GM10847 (cell line): Measurements from ENCODE around the gene LHX4.

Experiments
- POLR2A ChIP-seq: IDR thresholded peaks from 2 replicates; pipeline ENCODE4 v1.6.1; 2011; ENCODE audit not compliant: insufficient read length; ENCODE audit errors: extremely low read depth

LHX4 gene

DNA sequence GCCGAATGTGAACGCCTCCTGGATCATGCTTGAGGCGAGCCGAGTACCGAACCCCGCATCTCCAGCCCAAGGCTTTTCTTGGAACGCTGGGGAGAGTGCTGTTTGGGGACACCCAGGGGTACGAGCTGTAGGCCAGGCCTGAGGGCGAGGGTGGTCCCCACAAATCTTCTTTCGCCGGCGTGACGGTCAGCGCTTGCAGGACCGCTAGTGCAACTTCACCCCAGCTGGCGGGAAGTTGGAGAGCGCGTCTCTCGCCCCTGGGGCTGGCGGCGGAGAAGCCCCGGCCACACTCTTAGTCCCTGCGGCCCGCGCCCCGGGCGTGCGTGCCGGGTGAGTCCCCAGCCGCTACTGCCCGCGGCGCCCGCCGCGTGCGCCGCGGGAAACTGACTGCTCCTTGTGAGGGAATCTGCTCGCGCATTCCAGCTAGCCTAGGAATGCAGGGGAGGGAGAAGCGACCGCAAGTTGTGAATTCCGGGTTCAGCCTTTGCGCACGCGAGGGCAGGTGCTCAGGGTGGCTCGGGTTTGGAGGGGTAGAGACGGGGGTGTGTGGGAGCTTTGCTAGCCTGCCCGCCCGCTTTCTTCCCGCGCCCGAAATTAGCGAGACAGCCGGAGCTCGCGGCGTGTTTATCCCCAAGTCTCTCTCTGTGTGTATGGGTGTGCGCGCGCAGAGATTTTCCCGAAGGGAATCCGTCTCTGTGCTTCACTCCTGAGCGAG is 884 bp downstream of the LHX4 start:
- no peak for TF ChIP-seq POLR2A

DNA sequence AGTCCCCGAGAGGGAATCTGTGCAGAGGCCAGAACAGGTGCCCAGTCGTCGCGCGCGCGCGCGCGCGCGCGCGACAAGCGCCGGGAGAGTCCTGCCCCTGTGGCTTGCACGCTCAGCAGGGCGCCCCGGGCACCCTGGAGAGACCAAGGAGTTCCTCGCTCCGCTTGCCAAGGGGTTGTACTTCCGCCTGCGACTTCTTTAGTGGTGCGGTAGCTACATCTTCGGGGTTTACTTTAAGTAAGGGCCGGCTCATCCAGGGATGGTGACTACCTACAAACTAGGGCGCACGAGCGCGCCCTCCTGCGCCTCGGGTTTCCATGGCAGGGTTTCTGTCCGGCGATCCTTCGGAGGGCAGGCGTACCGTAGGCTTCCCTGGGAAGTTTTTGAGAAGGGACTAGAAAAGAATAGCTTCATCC is 1.4 kb downstream of the LHX4 start:
- no peak for TF ChIP-seq POLR2A

DNA sequence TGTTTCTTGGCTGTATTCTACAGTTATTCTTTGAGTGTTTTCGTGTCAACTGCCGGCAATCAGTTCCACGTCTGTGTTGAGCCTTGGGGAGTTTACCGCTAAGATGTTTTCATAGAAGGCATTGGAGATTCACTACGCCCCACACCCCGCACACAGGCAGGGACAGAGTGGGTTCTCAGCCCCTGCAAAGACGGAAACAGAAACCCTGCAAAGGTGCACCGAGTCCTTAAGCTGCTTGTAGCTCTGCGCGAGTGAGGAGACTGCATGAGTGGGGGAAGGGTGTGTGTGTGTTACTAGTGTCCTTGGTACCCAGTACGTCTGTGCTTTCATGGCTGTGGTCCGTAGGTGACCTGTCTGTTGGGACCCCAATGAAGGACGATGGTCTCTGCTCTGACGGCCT is 1.9 kb downstream of the LHX4 start:
- no peak for TF ChIP-seq POLR2A

DNA sequence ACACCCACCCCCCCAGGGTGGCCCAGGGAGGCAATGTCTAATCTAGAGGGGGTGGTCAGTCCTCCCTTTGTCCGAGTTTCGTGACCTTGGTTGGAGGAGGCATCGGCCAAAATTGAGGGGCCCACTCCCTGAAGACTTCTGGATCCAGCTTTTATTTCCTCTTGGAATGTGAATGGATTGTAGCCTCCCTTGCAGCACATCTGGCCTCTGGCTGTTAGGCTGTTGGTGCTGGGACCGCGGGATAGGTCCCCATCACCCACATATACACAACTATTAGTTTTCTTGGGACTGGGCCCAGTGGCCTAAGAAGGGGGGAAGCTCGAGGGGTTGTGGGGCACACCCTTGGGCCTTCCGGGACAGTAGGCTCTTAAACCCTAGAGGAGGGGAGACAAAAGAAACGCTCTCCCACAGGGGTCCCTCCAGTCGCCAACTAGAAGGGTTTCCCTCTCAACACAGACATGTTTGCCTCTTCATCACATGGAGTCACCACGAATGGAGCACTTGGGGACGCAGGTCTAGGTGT is 2.5 kb downstream of the LHX4 start:
- no peak for TF ChIP-seq POLR2A

DNA sequence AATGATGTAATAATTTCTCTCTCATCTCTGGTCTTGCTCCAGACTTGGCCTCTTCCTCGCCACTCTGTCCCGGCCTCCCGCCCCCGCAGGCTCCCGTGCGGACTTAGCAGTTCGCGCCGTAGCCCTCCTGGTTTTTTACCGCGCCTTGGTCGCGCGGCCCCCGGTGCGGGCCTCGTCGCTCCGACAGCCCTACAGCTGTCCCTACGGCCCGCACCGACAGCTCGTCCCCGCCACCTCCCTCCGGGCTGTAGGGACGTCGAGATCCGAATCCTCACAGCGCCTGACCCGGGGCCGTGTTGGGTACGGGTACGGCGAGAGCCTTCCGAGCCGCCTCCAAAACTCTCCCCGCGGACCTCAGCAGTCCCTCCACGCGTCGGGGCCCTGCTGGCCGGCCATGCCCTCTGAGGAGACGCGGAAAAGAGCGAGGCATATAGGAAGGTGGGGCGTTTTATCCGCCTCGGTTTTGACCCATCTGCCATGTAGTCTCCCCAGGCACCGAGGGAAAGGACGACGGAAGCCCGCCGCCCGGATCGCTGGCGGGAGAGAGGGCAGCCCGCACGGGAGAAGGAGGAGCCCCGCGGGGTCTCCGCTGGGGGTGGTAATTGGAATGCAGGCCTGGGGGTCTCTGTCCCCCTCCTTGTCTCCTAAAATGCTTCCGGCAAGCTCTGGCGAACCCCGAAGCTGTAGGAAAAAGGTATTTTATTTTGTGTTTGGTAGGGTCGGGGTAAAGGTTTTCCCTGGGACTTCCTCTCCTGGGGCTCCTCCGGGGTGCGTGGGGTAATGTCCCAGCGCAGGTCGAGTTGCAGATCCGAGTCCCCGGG is 3.3 kb downstream of the LHX4 start:
- no peak for TF ChIP-seq POLR2A

DNA sequence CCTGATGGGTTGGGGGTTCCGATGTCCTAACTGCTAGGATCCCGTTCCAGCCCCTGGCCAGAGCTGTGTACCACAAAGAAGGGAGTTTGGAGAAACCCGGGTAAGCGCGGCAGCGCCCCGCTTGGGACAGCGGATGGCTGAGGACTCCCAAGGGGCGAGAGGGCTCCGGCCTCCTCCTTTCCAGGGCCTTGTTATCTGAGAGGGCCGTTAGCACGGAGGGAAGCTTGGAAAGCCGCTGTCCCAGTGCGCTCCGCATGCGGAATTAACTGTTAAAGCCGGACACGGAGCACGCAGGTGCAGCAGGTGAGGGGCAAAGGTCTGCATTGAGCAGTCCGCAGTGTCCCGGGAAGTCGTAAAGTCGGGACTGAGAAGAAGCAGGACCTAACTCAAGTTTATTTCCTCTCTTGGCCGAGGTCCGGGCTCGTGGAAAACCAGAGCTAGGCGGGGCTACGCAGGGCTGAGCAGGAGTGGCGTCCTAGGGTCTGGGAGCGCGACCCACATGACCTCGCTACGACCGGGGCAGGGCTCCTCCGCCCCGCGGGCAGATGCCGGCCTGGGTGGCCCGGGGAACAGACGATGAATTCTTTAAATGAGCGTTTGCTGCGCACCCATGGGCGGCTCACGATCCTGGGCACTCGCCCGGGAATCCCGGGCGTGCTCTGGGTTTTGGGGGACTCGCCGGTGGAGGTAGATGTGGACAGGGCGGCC is 4.5 kb downstream of the LHX4 start:
- no peak for TF ChIP-seq POLR2A

DNA sequence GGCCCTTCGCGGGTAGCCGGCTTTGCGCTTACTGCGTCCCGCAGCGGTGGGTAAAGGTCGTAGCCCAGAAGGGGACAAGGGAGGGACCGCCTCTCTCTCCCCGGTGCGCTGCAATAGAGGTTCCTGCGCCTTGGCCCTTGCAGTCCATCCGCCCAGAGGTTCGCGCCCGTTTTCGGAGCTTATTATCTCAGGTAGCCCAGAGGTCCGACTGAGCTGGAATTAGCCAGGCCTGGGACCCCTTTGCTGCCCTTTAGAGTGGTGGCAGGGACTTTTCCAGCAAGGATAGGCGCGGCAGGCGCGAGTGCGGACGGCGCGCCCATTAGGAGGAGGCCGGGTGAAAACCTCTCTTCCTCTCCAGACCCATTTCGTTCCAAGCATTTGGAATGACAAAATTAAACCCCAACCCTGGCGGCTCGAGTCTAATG is 5.0 kb downstream of the LHX4 start:
- TF ChIP-seq POLR2A = no peak

DNA sequence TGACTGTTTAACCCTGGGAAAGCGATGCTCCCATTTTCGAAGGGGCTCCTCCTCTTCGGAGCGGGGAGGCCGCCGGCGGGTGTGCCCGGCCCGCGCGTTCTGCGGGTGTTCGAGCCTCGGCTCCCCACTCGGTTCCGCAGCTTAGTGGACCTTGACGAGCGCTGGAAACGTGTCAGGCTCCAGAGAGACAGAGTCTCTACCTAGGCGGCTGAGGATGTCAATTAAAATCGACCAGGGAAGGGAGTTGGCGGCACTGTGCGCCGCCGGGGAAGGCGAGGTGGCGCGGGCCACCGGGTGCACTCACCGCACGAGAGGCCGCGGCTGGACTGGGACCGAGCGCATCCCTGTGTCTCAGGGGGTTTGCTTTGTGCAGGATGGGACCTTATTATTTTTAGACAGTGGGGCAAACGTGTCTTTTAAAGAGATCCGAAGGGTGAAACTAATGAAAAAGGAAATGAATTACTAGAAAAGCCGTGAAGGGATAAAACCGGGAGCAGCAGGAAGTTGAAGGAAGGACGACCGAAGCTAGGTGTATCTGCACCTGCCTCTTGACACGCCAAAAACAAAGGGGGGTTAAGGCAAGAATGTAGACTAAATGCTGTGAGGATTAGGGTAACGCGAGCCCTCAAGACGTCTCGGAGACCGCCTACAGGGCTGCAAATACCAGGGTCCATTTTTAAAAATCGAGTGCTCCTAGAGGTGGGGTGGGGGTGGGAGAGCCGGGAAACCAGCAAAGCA is 5.6 kb downstream of the LHX4 start:
- TF ChIP-seq POLR2A = no peak

DNA sequence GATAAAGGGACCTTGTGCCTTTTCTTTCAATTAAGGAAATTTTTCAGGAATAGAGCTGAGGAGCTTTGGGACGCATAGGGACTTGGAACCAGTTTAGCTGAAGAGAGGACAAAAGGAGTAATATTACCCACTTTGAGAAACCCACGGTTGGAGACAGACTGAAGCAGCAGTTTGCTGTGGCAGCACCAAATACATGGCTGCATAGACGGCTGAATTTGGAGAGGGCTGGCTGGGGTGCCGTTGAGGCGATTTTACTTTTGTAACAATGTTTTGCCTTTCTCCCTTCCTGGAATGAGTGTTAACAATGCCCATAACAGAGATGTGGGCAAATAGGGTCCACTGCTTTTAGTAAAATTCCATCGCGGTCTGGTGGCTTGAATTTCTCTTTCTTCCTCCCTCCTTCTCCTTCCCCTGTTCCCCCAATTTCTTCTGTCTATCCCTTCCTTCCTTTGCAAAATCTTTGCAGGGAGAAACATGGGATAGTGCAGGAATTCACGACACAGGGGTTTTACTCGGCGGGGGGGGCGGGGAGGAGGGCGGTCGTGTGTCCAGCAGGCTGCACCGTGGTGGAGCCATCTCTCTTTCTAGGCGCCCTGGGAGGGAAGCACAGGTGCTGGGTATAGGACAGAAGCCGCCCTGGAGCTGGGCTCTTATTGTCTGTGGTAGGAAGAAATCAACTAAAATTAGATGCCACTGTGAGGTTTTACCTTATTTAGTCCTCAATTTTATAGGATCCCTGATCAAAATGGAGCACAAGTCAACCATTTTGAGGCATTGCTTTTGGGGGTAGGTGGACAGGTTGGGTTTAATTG is 6.8 kb downstream of the LHX4 start:
- no peak for TF ChIP-seq POLR2A

DNA sequence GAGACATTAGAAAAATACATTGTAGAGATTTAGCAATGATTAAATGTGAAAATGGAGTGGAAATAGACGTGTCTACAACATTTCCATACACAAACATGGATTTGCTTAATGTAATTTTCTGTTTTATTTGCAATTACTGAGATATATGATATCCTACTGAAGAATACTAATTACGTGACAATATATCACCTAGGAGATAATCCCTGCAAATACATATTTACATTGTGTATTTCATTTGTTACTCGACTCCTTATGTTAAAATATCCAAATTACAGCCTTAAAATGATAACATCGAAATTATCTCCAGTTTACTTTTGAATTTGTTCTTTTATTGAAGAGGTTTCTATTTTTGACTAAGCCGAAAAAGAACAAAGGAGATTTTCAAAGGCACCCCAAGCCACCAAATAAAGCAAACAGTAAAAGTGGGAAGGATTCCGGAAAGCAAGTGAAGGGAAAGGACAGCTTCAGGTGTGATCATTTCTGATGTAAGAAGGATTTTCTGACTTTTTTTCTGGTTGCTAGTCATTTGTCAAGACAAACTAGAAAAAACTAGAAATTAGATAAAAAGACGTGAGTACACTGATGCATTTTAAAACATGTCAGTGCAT is 7.9 kb downstream of the LHX4 start:
- TF ChIP-seq POLR2A = no peak

DNA sequence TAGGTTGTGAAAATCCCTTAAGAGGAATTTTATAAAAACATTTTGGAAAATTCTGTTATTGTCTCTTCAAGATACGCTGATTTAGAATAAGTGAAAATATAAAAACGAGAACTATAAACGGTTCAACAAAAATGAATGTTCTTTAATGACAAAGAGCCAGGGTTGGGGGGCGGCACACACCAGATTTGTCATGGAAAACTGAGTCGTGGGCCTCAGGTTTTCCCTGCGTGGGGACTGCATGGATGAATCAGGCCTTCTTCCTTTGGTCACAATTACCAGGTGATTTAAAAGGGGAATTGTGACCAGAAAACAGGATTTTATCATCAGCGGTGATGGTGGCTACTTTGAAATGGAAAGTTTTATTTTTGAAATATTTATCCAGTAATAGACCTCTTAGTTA is 8.6 kb downstream of the LHX4 start:
- TF ChIP-seq POLR2A = no peak

DNA sequence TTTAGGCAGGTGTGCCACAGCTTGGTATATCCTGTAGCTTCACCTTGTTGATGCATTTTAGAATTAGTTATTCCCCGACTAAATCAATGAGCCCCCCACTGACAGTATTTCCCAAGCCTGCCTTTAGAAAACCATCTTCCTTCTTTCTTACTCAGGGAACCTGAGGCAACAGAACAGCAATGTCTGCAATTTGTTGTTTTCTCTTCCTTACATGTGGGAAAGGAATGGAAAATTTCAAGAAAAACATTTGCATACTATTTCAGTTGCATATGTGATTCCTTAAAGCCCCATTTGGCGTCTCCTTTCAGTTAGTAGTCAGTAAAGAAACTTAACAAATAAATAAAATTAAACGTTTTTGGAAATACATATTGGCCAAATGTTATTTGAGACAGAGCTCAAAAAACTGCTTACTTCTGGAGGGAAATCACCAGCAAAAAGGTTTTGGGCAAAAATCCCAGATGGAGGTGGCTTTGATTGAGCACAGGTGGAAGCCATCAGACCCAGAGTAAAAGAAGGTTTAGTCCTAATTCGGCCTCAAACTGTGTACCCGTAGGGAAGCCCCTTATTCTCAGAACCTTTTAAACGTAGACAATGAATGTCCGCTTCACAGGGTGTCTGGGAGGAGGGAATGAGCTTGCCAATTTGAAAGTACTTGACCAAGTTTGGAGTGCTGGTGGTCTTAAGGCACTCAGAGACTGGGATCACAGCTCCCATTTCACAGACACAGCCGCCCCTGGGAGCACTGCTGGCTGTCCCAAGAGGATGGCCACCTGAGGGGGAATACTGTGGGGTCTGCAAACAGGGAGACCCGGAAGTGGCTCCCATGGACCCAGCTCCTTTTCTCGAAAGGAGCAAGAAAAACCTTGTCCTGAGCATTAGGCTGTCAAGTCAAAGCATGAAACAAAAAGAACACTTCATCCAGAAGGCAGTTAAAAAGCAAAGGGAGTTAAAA is 9.4 kb downstream of the LHX4 start:
- TF ChIP-seq POLR2A = no peak
